ENCODE data around the gene NBPF1.
"Not testable (repeated sequence)": the region's sequence is repeated elsewhere in the genome, so short reads cannot be mapped to it uniquely, and the experiment has no call there.

NBPF1 gene

DNA sequence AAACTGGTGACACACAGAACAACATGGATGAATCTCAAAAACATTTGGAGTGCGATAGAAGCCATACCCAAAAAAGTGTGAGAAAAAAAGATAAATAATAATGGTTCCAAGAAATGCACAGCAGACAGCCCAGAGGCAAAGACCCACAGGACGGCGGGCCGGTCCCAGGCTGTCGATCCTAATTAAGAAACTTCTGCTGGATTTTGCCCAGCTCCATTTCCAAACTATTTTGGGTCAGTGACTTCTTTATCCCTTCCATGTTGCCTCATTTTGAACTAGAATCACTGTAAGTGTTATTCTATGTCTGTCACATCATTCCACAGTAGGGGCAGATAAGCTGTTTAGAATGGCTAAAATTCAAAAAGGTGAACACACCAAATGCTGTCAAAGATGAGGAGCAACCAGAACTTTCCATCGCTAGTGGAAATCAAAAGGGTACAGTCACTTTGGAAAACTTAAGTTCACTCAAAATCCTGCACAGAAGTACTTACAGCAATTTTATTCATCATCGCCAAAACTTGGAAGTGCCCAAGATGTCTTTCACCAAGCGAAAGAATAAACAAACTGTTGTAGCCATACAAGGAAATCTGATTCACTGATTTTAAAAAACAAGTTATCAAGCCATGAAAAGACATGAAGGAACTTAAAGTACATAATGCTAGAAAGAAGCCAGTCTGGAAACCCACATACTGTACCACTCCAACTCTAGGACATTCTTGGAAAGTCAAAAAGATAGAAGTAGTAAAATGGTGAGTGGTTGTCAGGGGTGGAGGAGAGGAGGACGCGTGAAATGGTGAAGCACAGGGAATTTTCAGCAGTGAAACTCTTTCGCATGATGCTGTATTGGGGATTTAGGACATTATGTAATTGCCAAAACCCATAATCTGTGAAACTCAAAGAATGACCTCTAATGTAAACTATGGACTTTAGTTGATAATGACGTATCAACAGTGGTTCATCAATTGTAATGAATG is 7.5 kb downstream of the NBPF1 start:
- DNase-seq (ENCODE audit: low read depth): no peak

DNA sequence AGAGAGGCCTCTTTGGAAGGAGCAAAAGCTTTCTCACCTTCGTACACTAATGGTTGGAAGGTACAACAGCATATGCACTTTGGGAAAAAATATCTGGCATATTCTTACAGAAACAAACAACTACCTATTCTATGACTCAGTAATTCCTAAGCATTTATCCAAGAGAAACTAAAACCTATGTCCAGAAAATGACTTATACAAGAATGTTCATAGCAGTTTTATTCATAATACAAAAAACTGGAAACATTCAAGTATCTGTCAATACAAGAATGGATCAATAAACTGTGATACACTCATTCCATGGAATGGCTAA is 8.2 kb downstream of the NBPF1 start:
- DNase-seq (ENCODE audit: low read depth): no peak

DNA sequence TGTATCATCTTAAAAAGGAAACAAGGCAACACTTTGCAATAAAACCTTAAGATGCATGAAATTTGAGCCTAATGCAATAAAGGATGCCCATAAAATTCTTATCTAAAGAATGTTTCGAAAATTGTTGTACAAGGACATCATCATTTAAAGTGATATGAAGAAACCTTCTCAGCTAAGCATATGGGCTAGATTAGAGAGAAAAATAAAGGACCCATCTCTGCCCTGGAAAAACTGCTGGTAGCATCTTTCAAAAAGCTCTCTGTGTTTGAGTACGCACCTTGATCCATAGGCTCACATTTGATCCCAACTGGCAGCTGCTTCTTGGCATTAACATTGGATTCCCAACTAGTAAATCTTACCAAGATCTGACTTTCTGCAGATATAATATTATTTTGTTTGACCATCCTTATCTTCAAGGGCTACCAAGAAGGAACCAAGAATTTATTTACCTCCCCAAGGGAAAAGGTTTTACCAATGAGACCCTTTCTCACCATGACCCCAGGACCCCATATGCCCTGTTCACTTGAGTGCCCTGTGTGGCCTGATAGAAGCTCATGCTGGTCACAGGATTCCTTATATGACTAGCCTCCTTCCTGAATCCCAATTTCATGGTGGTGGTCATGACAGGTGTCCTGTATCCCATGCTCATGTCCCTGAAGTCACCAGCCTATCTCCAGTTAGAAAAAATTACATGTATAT is 8.7 kb downstream of the NBPF1 start:
- not testable (repeated sequence) for DNase-seq (ENCODE audit: low read depth)

DNA sequence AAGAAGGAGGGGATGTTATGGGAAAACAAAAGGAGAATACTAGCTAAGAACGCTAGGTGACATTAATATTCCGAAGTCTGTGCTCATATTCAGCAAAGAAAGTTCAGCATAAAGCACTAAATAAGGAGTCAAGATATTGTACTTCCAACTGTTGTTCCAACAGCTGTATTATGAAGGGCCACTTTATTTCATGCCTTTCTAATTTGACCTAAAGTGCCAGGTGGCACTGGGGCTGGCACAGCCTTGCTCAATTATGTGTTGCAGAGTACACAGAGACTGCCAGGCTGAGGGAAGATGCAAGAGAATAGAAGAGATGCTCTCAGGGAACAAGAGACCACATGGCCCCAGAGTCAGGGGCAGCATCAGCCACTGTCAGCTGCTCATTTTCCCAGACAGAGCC is 9.7 kb downstream of the NBPF1 start:
- not testable (repeated sequence) for DNase-seq (ENCODE audit: low read depth)

DNA sequence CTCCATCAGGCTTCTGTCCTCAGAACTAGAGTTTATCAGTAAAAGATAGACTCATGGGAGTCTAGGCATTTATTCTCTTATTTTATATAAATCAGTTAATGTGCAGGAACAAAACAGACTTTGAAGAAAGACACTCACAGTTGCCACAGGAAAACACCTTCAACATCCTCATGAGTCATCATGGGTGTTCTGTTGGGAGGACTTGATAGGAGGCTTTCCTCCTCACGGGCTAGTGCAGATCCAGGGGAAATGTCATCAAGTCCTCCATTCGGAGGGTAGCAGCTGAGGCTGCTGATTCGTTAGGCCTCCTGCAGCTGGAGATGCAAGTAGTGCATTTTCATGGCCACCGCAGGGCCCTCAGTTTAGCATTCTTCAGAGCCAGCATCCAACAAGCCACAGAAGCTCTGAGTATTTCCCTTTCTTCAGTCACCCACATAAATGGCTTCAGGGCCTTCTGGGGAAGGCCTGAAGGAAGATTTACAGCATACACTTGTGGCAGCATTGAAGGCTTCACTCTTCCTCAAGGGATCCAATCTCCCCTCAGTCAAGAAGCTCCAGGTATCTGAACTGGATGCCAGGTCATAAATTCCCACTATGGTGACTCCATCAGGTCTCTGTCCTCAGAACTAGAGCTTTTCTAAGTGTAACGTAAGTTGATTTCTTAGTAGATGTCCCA is 10.9 kb downstream of the NBPF1 start:
- not testable (repeated sequence) for DNase-seq (ENCODE audit: low read depth)

DNA sequence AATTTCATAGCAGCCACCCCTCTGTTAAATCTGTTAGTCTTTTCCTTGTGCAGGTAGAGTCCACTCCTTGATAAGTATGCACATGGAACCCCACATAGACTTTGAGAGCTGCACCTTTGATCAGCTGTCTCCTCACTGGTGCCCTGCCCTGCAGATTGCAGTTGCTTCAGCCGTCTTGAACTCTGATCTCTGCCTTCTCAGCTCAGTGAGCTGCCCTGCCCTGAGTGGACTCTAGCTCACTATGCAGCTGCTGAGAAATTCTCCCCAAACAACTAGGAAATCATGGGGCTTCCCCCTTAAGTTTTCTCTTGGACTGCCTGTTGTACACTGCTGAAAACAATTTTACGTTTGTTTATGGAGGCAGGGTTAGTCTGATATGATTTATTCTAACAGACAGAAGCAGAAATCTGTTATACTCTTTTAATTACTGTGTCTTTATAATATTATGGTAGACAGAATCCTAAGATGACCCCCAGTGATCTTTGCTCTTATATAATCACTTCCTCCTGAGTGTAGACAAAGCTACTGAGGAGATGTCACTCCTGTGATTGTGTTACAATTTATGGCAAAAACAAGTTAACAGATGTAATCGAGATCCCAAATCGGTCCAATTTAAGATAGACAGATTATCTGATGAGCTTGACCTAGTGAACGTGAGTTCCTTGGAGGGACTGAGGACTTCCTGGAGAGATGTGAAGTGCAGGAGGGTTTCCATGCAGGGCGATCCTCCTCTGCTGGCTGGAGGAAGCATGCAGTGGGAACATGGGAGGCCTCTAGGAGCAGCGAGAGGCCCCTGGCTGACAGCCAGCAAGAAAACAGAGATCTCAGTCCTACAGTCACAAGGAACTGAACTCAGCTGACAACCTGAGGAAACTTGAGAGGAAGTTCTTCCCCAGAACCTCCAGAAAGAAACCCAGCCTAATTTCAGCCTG is 12.2 kb downstream of the NBPF1 start:
- not testable (repeated sequence) for DNase-seq (ENCODE audit: low read depth)

DNA sequence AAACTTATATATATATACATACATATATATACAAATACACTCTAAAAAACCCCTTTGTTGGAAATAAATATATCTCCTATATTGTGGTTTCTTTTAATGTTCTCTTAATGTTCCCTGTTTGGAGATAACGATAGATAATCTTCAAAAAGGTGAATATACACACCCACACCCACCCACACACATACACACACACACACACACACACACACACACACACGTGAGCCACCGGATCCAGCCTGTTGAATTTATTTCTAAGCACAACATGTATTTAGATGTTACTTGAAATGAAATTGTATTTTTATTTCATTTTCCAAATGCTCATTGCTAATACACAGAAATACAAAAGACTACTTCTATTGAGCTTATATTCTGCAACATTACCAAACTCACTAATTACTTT is 14.0 kb downstream of the NBPF1 start:
- DNase-seq (ENCODE audit: low read depth): not testable (repeated sequence)

DNA sequence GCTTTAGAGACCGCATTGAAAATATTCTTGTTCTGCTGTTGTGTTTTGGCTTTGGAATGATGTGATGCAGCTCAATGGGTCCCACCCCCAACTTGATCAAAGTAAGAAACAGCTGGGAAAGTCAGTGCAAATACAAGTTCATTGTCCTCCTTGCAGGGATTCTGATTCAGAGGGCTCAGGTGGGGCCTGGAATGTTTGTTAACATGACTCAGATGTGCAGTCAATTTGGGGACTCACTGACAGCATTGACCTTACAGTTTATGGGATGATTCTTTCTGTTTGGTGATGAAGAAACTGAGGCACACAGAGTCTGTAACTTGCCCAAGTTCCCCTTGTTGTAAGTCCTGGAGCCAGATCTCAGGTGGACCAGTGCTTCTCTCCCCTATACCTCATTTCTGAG is 18.1 kb downstream of the NBPF1 start:
- not testable (repeated sequence) for DNase-seq (ENCODE audit: low read depth)

DNA sequence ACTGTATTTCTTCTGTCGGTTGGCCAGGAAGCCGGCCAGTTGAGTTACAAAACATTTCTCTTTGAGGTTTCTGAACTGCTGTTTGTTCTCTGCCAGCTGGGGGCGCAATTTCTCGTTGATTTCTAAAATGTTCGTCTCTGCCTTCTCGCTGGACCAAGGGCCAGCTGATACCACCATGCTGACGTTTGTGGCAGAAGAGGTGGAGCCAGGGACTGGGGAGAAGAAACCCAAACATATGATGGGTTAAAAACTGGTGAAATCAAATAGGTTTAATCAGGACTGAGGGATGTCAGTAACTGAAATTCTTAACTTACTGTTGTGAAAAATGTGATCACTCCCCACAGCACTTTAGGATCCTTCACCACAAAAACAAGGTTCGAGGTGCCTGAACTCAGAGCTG is 21.5 kb downstream of the NBPF1 start:
- not testable (repeated sequence) for DNase-seq (ENCODE audit: low read depth)

DNA sequence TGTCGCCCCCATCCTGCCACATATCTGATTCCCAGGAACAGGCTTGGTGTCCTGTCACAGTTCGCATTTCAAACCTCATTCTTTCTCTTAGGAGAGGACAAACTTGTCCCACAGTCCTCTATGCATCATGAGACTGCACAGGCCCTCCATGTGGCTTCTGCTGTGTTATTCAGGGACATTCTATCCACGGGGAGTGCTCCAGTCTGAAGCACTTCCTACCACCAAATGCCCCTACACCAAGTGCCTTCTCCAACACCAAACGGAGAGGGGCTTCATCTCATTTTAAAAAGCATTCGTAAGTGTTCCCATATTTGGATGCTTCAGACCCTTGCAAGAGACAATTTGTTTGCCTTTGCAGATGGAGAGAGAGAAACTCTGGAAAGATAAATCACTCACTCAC is 25.3 kb downstream of the NBPF1 start:
- not testable (repeated sequence) for DNase-seq (ENCODE audit: low read depth)

DNA sequence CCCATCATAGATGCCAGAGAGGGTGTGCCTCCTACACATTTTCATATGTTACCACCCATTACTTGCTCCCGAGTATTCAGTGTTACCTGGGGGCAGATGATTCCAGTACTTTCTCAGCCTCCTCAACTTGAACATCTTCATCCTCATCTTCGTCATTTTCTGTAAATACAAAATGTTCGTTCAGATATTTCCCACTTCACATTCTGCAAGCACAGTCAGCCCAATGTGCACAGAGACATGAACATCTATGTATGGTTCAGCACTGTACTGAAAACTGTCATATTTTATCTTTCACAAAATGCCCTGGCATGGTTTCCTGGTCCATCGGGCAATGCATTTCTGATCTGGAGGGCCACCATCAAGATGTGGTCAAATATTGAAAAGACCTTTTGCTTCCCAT is 25.7 kb downstream of the NBPF1 start:
- DNase-seq (ENCODE audit: low read depth): not testable (repeated sequence)

DNA sequence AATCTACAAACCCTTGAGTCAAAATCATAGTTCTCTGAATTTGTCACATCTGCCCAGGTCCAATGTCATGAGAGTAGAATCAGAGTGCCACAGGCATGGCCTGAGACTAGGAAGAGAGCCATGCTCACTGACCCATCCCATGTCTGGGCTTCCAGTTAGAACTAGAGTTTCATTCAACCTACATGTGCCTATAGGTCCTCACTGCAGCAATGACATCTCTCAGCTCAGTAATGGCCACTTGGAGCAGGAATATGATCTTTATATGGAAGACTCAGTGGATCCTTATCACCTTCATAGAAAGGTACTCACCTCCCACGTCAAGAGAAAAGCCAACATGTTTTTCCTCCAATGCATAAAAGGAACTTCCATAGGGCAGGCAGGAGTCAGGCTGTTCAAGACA is 48.0 kb downstream of the NBPF1 start:
- not testable (repeated sequence) for DNase-seq (ENCODE audit: low read depth)

DNA sequence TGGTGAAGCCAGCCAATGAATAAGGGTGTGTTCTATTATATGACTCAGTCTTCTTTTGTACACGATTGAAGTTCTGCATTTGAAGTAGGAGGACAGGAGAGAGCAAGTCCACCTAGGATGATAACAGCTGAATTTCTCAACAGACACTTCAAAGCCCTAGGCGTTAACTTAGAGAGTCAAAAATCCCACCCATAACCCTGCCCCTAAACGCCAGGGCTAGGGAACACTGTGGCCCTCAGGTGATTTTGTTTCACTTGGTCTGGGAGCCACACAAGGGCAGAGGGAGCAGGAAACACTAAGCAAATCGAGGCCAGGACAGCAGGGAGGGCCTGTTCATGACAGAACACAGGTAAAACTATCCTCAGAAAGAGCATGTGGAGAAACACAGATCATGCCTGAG is 52.3 kb downstream of the NBPF1 start:
- not testable (repeated sequence) for DNase-seq (ENCODE audit: low read depth)

DNA sequence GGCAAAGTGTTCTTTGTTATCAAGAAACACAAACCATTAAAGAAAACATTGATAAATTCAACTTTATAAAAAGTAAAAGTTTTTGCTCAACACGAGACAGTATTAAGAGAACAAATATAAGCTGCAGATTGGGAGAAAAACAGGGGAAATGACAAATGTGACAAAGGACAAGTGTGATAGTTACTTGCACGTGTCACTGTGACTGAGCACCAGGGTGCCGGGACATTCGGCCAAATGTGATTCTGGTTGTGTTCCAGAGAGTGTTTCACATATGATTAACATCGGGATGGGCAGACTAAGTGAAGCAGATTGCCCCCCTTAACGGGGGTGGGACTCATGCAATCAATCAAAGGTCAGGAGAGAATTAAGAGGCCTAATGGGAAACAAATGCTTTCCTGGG is 52.9 kb downstream of the NBPF1 start:
- not testable (repeated sequence) for DNase-seq (ENCODE audit: low read depth)

DNA sequence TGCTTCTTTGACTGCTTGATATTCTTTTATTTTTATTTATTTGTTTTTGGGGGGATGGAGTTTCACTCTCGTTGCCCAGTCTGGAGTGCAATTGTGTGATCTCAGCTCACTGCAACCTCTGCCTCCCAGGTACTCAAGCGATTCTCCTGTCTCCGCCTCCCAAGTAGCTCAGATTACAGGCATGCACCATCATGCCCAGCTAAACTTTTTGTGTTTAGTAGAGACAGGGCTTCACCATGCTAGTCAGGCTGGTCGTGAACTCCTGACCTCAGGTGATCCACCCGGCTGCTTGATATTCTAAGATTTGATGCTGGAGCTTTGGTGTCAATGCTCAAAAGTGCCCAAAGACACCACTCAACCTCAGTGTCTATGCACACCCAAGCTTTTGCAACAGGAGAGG is 53.7 kb downstream of the NBPF1 start:
- not testable (repeated sequence) for DNase-seq (ENCODE audit: low read depth)

DNA sequence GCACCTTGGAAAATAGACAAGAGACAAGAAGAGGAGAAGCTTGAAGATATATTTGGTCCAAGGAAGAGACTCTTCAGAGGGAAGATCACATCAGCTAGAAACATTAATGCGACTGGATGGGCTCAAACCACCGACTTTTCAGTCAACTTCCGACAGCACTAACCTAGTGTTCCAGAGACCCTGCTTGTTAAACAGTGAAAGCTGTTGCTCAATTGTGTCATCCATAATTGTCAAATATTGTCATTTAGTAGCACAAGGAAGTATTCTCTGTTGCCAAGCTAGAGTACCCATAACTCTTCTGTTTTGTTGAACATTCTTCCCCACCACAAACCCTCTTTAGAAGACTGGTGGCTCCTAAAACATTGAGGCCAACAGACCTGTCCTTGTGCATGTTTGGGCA is 56.3 kb downstream of the NBPF1 start:
- DNase-seq (ENCODE audit: low read depth): not testable (repeated sequence)

DNA sequence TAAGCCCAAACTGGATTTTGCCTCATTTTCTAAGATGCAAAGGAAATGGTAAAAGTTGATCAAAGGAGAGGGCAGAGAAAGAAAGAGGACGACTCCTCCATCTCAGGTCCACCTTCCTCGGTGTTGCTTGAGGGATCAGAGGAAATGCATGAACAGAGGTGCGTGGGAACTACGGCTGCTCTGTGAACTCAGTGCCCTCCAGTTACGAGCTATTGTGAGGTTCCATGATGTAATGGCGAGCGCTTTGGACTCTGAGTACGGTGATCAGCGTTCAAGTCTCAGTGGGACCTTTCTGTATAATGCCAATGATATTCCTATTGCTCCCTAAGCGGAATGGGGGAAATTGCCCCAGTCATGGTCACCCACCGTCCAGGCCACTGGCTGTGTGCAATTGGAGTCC is 60.1 kb downstream of the NBPF1 start:
- not testable (repeated sequence) for DNase-seq (ENCODE audit: low read depth)

DNA sequence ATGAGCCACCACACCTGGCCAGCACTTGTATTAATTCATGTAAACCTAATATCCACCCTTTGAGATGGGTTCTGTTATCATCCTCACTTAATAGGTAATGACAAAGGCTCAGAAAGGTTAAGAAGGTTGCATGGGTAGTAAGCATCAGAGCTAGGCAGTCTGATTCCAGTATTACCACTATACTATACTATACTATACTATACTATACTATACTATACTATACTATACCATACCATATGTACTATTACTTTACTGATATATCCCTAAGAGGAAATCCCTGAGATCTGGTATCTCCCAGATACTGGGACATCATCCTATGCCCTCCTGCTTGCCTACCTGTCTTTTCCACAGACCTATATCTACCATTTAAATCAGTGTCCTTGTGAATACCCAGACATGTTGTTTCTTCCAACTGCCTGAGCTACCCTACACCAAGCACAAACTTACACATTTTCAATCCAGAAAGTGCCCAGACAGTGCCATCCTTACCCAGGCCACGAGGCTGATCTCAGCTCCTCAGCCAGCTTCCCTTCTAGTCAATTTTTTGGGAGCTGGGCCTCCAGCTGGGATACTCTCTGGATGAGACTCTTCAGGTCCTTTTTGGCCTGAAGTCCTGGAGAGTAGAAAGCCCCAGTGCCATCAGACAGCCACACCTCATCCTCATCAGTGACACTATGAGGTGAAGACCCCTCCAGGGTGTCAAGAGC is 63.0 kb downstream of the NBPF1 start:
- not testable (repeated sequence) for DNase-seq (ENCODE audit: low read depth)

DNA sequence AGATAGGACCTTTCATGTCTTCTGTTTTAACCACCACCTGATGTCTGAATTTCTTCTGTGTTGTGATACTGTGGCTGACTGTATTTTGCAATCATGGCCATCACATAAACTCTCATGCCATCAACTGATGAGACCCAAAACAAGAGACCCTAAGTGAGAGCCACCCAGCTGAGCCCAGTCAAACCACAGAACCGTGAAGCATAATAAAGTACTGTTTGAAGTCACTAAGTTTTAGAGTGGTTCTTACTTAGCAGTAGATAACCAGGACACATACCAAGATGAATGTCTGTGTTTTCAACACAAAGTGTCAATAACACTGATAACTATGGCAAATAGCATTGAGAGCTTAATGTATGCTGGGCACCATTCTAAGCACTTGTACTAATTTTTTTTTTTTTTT is 63.8 kb downstream of the NBPF1 start:
- not testable (repeated sequence) for DNase-seq (ENCODE audit: low read depth)

DNA sequence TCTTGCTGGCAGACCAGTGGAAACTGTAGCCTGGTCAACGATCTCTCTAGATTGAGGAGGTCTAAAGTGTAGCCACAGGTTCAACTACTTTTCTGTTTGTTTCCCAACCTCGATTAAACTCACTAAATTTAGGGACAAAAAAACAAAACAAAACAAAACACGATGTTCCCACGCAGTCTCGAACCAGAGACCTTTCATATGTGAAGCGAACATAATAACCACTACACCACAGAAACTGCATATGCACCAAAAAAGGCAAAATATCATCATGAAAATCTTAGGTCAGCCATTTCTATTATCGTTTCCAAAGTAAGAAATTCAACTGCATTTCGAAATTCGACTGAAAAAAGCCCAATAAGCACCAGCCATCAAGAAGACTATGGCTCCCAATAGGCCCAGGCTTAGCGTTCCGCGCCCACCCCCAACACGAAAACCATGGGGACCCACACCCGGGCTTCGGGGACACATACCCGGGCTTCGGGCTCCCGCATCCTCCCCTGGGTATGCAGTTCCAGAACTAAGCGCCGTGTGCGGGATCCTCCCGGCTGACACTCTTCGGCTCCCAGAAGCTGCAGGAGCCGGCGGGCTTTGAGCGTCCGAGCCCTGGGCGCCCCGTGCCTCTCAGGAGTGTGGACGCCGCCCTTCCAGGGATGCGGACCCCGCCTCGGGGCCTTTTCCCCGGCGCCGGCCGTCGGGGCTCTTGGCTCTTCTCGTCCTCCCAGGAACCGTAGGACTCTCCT is 65.7 kb downstream of the NBPF1 start:
- DNase-seq (ENCODE audit: low read depth): not testable (repeated sequence)

All from stimulated activated CD8-positive, alpha-beta memory T cell treated with anti-CD3 and anti-CD28 coated beads, Interleukin-15, amount 100 ng/mL, for 1 hour (primary cell).